ENCODE results near the gene FGFR2.

The FGFR2 gene

GRCh38 chr10:121598263-121599249 lies at the start of gene FGFR2:
Gene FGFR2 (minus strand): TSS chr10:121598444. CDS start chr10:121593817, 4,627 bp downstream.
- DNase-seq, result no peak

- no peak for DNase-seq
These were observed 49.2 kb upstream of the FGFR2 start for GRCh38 chr10:121647401-121647800.

GRCh38 chr10:121645696-121646095 lies 47.5 kb upstream of the FGFR2 start:
- DNase-seq, result no peak

GRCh38 chr10:121644501-121644900 lies 46.3 kb upstream of the FGFR2 start:
- no peak for DNase-seq

- no peak for DNase-seq
These were observed 42.0 kb upstream of the FGFR2 start for GRCh38 chr10:121640266-121640665.

GRCh38 chr10:121639416-121639815 lies 41.2 kb upstream of the FGFR2 start:
- DNase-seq, result no peak

GRCh38 chr10:121637437-121637836 lies 39.2 kb upstream of the FGFR2 start:
- DNase-seq, result no peak

- no peak for DNase-seq
These were observed 34.8 kb upstream of the FGFR2 start for GRCh38 chr10:121633056-121633455.

GRCh38 chr10:121631365-121632029 lies 33.3 kb upstream of the FGFR2 start:
- no peak for DNase-seq

GRCh38 chr10:121628859-121629258 lies 30.6 kb upstream of the FGFR2 start:
- DNase-seq, result no peak

- DNase-seq, result no peak
These were observed 29.8 kb upstream of the FGFR2 start for GRCh38 chr10:121627876-121628581.

- no peak for DNase-seq
These were observed 26.7 kb upstream of the FGFR2 start for GRCh38 chr10:121624836-121625486.

GRCh38 chr10:121618906-121619305 lies 20.7 kb upstream of the FGFR2 start:
- no peak for DNase-seq

GRCh38 chr10:121617176-121617575 lies 18.9 kb upstream of the FGFR2 start:
- no peak for DNase-seq

- no peak for DNase-seq
These were observed 18.0 kb upstream of the FGFR2 start for GRCh38 chr10:121616291-121616690.

- DNase-seq, result no peak
These were observed 17.6 kb upstream of the FGFR2 start for GRCh38 chr10:121615836-121616235.

- DNase-seq, result no peak
These were observed 17.2 kb upstream of the FGFR2 start for GRCh38 chr10:121615435-121615793.

- DNase-seq, result no peak
These were observed 16.6 kb upstream of the FGFR2 start for GRCh38 chr10:121614613-121615434.

- DNase-seq, result no peak
These were observed 15.2 kb upstream of the FGFR2 start for GRCh38 chr10:121613456-121613855.

- DNase-seq, result no peak
These were observed 13.3 kb upstream of the FGFR2 start for GRCh38 chr10:121611393-121612159.

- no peak for DNase-seq
These were observed 12.6 kb upstream of the FGFR2 start for GRCh38 chr10:121610798-121611323.

All from activated CD4-positive, alpha-beta T cell treated with anti-CD3 and anti-CD28 coated beads for 1 hour (primary cell).